Uterus (tissue), 2 donors: ENCODE data around the gene C4BPB.

Source experiments
- POLR2A ChIP-seq, 2 donors: fragments of 450-650 bp; IDR thresholded peaks; one replicate each; pipeline ENCODE4 v1.6.1; 2016; ENCODE audit warnings: antibody characterized with exemption in 2 of 2, mild to moderate bottlenecking in 1 of 2, moderate library complexity in 1 of 2
- TF ChIP-seq, protein P1 (sequence below), 4 experiments: fragments of 200-600 bp in 2 of 4; fragments of 450-650 bp in 2 of 4; sonication (generic) in 2 of 4; IDR thresholded peaks; one replicate each; pipeline ENCODE4 v1.5.1; 2016 to 2019; ENCODE audit warnings: antibody characterized with exemption in 4 of 4, mild to moderate bottlenecking in 2 of 4, moderate library complexity in 1 of 4

DNA sequence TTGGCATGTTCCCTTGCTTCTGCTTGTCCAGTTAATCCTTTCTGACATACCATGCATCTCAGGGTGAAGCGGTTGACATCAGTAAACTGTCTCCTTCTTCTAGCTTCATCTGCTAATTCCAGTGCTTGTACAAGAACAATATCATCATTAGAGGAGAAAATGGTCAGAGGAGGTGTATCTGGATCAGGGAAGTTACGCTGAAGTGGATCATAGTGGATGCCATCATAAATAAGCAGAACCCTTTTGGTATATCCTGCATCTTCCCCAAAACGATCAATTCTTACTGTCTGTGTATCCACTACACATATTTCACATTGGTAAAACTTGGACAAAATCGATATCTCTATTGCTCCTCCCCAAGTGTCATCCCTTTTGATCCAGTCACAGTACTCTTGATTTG is 39.6 kb upstream of the C4BPB start:
- TF ChIP-seq, protein P1, sequence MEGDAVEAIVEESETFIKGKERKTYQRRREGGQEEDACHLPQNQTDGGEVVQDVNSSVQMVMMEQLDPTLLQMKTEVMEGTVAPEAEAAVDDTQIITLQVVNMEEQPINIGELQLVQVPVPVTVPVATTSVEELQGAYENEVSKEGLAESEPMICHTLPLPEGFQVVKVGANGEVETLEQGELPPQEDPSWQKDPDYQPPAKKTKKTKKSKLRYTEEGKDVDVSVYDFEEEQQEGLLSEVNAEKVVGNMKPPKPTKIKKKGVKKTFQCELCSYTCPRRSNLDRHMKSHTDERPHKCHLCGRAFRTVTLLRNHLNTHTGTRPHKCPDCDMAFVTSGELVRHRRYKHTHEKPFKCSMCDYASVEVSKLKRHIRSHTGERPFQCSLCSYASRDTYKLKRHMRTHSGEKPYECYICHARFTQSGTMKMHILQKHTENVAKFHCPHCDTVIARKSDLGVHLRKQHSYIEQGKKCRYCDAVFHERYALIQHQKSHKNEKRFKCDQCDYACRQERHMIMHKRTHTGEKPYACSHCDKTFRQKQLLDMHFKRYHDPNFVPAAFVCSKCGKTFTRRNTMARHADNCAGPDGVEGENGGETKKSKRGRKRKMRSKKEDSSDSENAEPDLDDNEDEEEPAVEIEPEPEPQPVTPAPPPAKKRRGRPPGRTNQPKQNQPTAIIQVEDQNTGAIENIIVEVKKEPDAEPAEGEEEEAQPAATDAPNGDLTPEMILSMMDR (IDR thresholded peaks at IDR 0.05), result no peak
- no peak for TF ChIP-seq POLR2A (IDR thresholded peaks at IDR 0.05)
